CD4-positive, alpha-beta T cell (primary cell): Measurements from ENCODE around the gene GAS6. TPM values are rescaled to one million over a fixed set of nuclear protein-coding genes. Genes with fewer than 3 reads are reported as not detected.
A peak's percentile ranks its signal among the peaks of the same experiment; 100 is the strongest.
"Not testable (repeated sequence)": the region's sequence is repeated elsewhere in the genome, so short reads cannot be mapped to it uniquely, and the experiment has no call there.

Source experiments
- ATAC-seq: fragments of 200-7000 bp; cut with Tn5 transposase; one replicate; pipeline ENCODE4 v1.10.0; 2022; ENCODE audit warnings: mild to moderate bottlenecking; ENCODE audit not compliant: poor library complexity
- CTCF ChIA-PET: fragments of 350-600 bp; sonication (Branson Sonifier 250); formaldehyde crosslinking; loops from one replicate; lab custom pipeline; 2021; ENCODE audit warnings: antibody characterized with exemption, inconsistent platforms; lab: Charles Lee
- POLR2A ChIA-PET: fragments of 350-600 bp; sonication (Branson Sonifier 250); formaldehyde crosslinking; loops from one replicate; lab custom pipeline; 2021; ENCODE audit warnings: antibody characterized with exemption, inconsistent platforms; lab: Charles Lee
- DNase-seq, 14 experiments: peaks; one replicate each; pipeline ENCODE4 v3.0.0-alpha.2; 2013 to 2020; ENCODE audit warnings: mixed read lengths in 2 of 14
- H3K27ac ChIP-seq, 2 donors: one replicate each; pipeline versions ENCODE4 v1.5.1 to v1.7.0; 2013; ENCODE audit warnings: low read length in 2 of 2, low read depth in 1 of 2, mild to moderate bottlenecking in 1 of 2
- H3K27me3 ChIP-seq, 2 experiments: 1 replicate in 1 of 2; 2 replicates in 1 of 2; pipeline versions ENCODE4 v1.6.1 to v1.7.0; 2013; ENCODE audit warnings: low read length in 2 of 2, control low read depth in 1 of 2, mild to moderate bottlenecking in 1 of 2, moderate library complexity in 1 of 2; ENCODE audit not compliant: insufficient read depth in 2 of 2, control insufficient read depth in 1 of 2
- H3K36me3 ChIP-seq: one replicate; pipeline ENCODE4 v1.6.1; 2013; ENCODE audit warnings: low read length, control low read depth; ENCODE audit not compliant: insufficient read depth
- H3K4me1 ChIP-seq: one replicate; pipeline ENCODE4 v1.6.1; 2013; ENCODE audit warnings: low read length, control low read depth; ENCODE audit not compliant: insufficient read depth
- H3K4me3 ChIP-seq: one replicate; pipeline ENCODE4 v1.5.1; 2013; ENCODE audit warnings: mild to moderate bottlenecking, low read length, moderate library complexity
- H3K9me3 ChIP-seq, 2 experiments: 1 replicate in 1 of 2; 2 replicates in 1 of 2; pipeline versions ENCODE4 v1.6.1 to v1.7.0; 2013; ENCODE audit warnings: low read length in 2 of 2, mild to moderate bottlenecking in 2 of 2, control low read depth in 1 of 2, moderate library complexity in 1 of 2; ENCODE audit not compliant: control insufficient read depth in 1 of 2, insufficient read depth in 1 of 2
- H3K27ac Mint-ChIP-seq: one replicate; pipeline ENCODE4 v1.8.0; 2020; ENCODE audit warnings: mixed read lengths
- H3K27me3 Mint-ChIP-seq: one replicate; pipeline ENCODE4 v1.8.0; 2021; ENCODE audit warnings: mixed read lengths
- H3K36me3 Mint-ChIP-seq: one replicate; pipeline ENCODE4 v1.8.0; 2021; ENCODE audit warnings: low read depth, mixed read lengths
- H3K4me1 Mint-ChIP-seq: one replicate; pipeline ENCODE4 v1.8.0; 2021; ENCODE audit warnings: low read depth, mixed read lengths
- H3K4me3 Mint-ChIP-seq: one replicate; pipeline ENCODE4 v1.8.0; 2020; ENCODE audit warnings: mild to moderate bottlenecking, mixed read lengths
- H3K9me3 Mint-ChIP-seq: one replicate; pipeline ENCODE4 v1.8.0; 2020; ENCODE audit warnings: mixed read lengths
- intact Hi-C, 2 experiments: fragments of 100-400 bp; cut with DNase I in 1 of 2; cut with micrococcal nuclease in 1 of 2; formaldehyde crosslinking; loops; one replicate each; pipeline versions ENCODE4 v1.15.1 to v1.9.0; 2023 to 2025; cut with DNase I, micrococcal nuclease
- polyA plus RNA-seq, 2 donors: library from polyadenylated mRNA; unstranded; fragments of 120-200 nt; gene quantifications; one replicate each; pipeline ENCODE4 v1.2.1, GENCODE V29; 2013
- total RNA-seq, 174 experiments: library from RNA in 2 of 174; stranded (reverse) in 2 of 174; gene quantifications; one replicate each; pipeline ENCODE4 v1.2.3 and lab custom pipeline; 2021 to 2026
- TF ChIP-seq, protein P1 (sequence below): fragments of 200-600 bp; IDR thresholded peaks from one replicate; pipeline ENCODE4 v1.8.0; 2022; ENCODE audit warnings: antibody characterized with exemption, mild to moderate bottlenecking

The GAS6 gene
- total RNA-seq (1 to 10 TPM in 1 of 2 experiments, under 1 TPM in 1; 0.52 to 1.0 TPM), total RNA-seq (lab: John Stamatoyannopoulos, UW) (0.19 to 22.4 (median 2.0) reads per million in 172 experiments)
- 4.3 TPM for polyA plus RNA-seq (2013, experiment 1 of 2)
- polyA plus RNA-seq (2013, experiment 2 of 2) = 4.3 TPM

DNA sequence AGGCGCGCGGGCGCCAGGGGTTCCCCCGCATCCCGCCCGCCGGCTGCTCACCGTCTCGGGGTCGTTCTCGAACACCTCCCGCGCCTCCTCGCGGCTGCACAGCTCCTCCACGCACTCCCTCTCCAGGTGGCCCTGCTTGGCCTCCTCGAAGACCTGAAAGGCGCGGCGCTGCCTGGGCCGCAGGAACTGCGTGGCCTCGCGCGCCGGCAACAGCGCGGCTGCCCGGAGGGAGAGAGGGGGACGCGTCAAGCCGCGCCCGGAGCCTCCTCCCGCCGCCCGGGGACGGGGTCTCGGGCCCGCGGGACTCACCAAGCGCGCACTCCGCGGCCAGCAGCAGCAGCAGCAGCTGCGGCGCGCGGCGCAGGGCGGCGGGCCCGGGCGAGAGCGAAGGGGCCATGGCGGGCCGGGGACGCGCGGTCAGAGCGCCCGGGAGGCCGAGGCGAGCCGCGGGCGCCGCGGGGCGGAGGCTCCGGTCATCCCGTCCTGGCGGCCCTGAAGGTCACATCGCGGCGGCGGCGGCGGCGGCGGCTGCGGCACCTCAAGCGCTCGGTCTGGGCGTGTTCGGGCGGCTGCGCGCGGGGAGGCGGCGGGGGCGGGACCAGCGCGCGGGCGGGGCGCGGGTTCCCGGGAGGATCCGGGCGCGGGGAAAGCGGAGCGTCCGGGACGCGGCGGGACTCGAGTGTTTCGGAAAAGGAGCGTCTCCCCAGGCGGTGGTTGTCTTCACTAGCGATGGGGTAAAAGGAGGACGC is at the start of gene GAS6:
Gene GAS6, minus strand, starts transcription at position 553 of the 749 bp plus-strand sequence. Its CDS starts 156 bp downstream, at position 397.
- Mint-ChIP-seq H3K9me3 (no peaks in the 10 kb centered on the region), H3K27me3 (peaks cover 60% of the 10 kb centered on the region), H3K36me3 (no peaks in the 10 kb centered on the region), H3K27ac (no peak within 1 kb of the TSS), H3K4me1 (peaks cover 12% of the 10 kb centered on the region), H3K4me3 (peak within 1 kb of the TSS; percentile 74)
- H3K4me1 ChIP-seq = peaks cover 14% of the 10 kb centered on the region
- no peaks in the 10 kb centered on the region for H3K36me3 ChIP-seq
- peaks cover 0 to 14% of the 10 kb centered on the region in 2 experiments for H3K9me3 ChIP-seq
- peak within 1 kb of the TSS; percentile 46 for H3K4me3 ChIP-seq
- ChIA-PET POLR2A (no interaction called here), CTCF (no interaction called here)
- peak; percentile 54 for ATAC-seq
- intact Hi-C loops = no loop called here
- TF ChIP-seq, protein P1, sequence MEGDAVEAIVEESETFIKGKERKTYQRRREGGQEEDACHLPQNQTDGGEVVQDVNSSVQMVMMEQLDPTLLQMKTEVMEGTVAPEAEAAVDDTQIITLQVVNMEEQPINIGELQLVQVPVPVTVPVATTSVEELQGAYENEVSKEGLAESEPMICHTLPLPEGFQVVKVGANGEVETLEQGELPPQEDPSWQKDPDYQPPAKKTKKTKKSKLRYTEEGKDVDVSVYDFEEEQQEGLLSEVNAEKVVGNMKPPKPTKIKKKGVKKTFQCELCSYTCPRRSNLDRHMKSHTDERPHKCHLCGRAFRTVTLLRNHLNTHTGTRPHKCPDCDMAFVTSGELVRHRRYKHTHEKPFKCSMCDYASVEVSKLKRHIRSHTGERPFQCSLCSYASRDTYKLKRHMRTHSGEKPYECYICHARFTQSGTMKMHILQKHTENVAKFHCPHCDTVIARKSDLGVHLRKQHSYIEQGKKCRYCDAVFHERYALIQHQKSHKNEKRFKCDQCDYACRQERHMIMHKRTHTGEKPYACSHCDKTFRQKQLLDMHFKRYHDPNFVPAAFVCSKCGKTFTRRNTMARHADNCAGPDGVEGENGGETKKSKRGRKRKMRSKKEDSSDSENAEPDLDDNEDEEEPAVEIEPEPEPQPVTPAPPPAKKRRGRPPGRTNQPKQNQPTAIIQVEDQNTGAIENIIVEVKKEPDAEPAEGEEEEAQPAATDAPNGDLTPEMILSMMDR = no peak
- peaks cover 37 to 40% of the 10 kb centered on the region in 2 experiments for H3K27me3 ChIP-seq
- no peak within 1 kb of the TSS for H3K27ac ChIP-seq
- peak in 4 of 14 experiments; percentile 22 to 52 (median 36) for DNase-seq

DNA sequence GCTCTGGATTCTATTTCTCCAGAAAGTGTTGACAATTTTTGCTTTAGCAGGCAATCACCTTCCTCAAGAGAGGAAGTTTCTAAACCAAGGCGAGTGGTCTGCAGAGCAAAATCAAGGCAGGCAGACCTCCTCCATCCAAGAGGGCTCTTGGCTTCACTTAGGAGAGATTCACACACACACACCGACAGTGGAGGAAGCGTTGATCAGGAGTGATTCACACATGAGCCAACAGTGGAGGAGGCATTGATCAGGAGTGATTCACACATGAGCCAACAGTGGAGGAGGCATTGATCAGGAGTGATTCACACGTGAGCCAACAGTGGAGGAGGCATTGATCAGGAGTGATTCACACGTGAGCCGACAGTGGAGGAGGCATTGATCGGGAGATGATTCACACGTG is 49.5 kb upstream of the GAS6 start:
- ATAC-seq = not testable (repeated sequence)

DNA sequence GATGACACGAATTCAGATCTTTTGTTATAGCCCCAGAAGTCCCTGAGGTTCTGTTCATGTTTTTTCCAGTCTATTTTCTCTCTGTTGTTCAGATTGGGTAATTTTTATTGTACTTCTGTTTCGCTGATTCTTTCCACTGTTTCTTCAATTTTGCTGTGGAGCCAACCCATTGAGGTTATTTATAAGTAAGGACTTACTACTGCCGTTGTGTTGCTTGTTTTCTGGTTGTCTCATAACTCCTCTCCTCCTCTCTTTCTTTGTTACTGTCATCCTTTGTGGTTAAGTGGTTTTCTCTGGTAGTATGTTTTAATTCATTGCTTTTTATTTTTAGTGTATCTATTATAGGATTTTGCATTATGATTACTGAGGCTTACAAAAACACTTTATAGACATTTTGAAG is 48.7 kb upstream of the GAS6 start:
- peaks cover 79% of the 10 kb centered on the region for H3K27me3 Mint-ChIP-seq
- peaks cover 13% of the 10 kb centered on the region for H3K4me1 Mint-ChIP-seq
- H3K9me3 Mint-ChIP-seq = no peaks in the 10 kb centered on the region
- H3K36me3 Mint-ChIP-seq = no peaks in the 10 kb centered on the region
- H3K4me1 ChIP-seq = peaks cover 6% of the 10 kb centered on the region
- no peak for DNase-seq
- H3K9me3 ChIP-seq = peaks cover 0 to 12% of the 10 kb centered on the region in 2 experiments
- peaks cover 25 to 27% of the 10 kb centered on the region in 2 experiments for H3K27me3 ChIP-seq
- no peak for ATAC-seq
- POLR2A ChIA-PET = no interaction called here
- H3K4me3 ChIP-seq = no peak overlapping the region
- TF ChIP-seq, protein P1 = no peak
- intact Hi-C loops = no loop called here
- CTCF ChIA-PET = no interaction called here
- H3K4me3 Mint-ChIP-seq = no peak overlapping the region
- H3K36me3 ChIP-seq = no peaks in the 10 kb centered on the region
- no peak overlapping the region for H3K27ac ChIP-seq
- no peak overlapping the region for H3K27ac Mint-ChIP-seq

More for the DNA sequence above, 49.5 kb upstream of the GAS6 start:
- H3K36me3 ChIP-seq, H3K27ac Mint-ChIP-seq, H3K4me1 Mint-ChIP-seq, CTCF ChIA-PET, POLR2A ChIA-PET, DNase-seq, H3K4me3 ChIP-seq, H3K4me1 ChIP-seq, intact Hi-C loops, H3K9me3 Mint-ChIP-seq, H3K4me3 Mint-ChIP-seq, H3K36me3 Mint-ChIP-seq, H3K27ac ChIP-seq: not testable (repeated sequence)
- H3K27me3 Mint-ChIP-seq = peaks cover 75% of the 10 kb centered on the region
- Histone ChIP-seq H3K9me3 (peaks cover 0 to 12% of the 10 kb centered on the region in 2 experiments), H3K27me3 (peaks cover 25 to 27% of the 10 kb centered on the region in 2 experiments)
